GM18951 (cell line): Measurements from ENCODE around the gene ITPR3.

Experiments
- POLR2A ChIP-seq: IDR thresholded peaks from 4 replicates; pipeline ENCODE4 v1.6.1; 2011; ENCODE audit warnings: mild to moderate bottlenecking; ENCODE audit not compliant: insufficient read length, insufficient read depth; ENCODE audit errors: extremely low read depth
- in situ Hi-C: fragments of 300-500 bp; cut with MboI; formaldehyde crosslinking; loops from one replicate; pipeline ENCODE4 v1.12.0; 2022; ENCODE audit warnings: low sequenced_read_pairs, mixed read lengths, inconsistent platforms; ENCODE audit not compliant: unreplicated experiment

ITPR3 gene

DNA sequence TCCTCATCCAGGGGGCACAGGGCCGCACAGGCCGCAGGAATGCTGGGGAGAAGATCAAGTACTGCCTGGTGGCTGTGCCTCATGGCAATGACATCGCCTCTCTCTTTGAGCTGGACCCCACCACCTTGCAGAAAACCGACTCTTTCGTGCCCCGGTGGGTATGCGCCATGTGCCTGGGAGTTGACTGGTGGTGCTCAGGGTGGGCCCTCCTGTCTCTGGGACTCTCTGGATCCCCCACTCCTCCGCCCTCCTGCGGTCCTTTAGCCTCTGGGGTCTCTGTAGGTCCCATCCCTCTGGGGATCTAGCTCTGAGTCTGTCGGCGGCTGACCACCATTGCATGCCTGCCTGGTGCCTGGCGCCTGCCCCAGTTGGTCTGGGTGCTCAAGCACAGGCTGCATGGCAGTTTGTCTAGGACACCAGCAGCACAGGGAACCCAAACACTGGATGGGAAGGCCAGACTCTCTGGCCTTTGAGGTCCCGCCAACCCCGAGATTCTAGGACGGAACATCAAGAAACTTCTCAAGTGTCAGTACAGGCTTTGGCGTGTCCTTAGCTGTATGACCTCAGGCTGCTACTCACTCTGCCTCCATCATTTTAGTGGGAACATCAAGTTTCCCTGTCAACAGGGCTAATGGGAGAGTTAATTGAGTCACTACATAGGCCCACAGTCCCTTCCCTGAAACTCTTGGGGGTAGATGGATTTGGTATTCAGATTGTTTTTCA lies 42.8 kb downstream of the ITPR3 start:
- in situ Hi-C loops = no loop called here
- TF ChIP-seq POLR2A = no peak

DNA sequence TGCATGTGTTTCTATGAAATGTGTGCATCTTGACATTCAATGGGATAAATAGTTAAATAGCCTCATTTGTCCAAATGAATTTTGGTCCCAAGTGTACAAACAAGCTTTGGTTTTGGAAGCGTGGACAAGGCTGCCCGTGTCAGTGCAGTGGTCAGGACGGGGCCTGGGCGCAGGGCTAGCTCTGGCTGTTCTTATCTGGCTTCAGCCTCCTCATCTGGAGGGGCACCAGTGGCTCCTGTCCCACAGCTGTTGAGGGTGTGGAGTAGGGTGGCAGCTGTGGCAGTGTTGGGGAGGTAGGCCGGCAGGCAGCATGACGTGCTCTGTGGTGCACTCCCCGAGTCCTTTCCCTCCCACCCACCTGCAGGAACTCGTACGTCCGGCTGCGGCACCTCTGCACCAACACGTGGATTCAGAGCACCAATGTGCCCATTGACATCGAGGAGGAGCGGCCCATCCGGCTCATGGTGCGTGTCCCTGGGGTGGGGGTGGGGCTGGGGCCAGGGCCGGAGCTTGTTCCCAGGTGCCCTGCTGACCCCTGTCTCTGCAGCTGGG lies 43.5 kb downstream of the ITPR3 start:
- in situ Hi-C loops = no loop called here
- no peak for TF ChIP-seq POLR2A

DNA sequence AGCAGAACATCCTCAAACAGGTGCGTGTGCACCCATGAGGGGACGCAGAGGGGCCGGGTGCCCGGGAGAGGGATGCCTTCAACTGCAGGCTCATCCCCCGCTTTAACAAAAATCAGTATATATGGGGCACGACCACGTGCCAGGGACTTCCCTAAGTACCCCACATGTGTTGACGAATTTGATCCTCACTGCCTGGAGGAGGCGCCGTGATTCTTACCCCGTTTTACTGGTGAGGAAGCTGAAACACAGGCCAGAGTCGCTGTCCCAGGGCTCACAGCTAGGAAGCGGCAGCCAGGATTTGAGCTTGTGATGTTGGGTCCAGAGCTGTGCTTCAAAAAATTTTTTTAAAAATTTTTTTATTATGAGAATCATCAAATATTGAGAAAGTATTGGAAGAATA lies 44.8 kb downstream of the ITPR3 start:
- in situ Hi-C loops = no loop called here
- TF ChIP-seq POLR2A = no peak

DNA sequence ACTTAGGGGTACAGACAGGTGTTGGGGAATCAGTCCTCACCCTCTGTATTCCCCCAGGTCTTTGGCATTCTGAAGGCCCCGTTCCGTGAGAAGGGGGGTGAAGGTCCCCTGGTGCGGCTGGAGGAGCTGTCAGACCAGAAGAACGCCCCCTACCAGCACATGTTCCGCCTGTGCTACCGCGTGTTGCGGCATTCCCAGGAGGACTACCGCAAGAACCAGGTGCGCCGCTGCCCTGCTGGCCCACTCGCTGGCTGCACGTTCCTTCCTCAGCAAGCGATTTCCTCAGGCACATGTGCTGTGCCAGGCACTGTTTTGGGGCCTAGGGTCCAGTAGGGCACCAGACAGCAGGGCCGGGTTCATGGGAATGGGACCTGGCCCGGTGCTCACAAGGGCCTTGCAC lies 46.0 kb downstream of the ITPR3 start:
- TF ChIP-seq POLR2A = no peak
- in situ Hi-C loops = no loop called here

DNA sequence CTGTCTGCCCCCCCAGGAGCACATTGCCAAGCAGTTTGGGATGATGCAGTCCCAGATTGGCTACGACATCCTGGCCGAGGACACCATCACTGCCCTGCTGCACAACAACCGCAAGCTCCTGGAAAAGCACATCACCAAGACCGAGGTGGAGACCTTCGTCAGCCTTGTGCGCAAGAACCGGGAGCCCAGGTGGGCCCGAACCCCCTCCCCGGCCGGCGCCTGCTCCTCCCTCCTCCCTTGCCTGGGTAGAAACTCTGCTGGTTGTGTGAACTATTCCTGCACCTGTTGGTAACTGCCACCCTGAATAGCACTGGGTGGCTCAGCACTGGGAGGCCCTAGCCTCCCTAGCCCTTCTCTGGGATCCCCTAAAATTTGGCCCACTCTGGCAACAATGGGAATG lies 46.7 kb downstream of the ITPR3 start:
- in situ Hi-C loops = no loop called here
- no peak for TF ChIP-seq POLR2A

DNA sequence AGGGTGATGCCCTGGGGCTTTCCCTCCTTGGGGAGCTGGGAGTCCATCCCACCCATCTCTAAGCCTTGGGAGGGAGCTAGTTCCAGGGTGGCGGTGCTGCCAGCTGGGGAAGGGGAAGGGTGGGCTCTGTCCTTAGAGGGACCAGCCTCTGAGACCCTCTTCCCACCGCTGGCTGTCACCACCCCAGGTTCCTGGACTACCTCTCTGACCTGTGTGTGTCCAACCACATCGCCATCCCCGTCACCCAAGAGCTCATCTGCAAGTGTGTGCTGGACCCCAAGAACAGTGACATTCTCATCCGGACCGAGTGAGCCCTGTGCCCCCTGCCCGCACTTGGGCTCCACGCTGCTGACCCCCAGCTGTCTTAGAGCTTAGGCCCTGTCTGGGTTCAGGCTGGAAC lies 47.2 kb downstream of the ITPR3 start:
- no peak for TF ChIP-seq POLR2A
- in situ Hi-C loops = no loop called here

DNA sequence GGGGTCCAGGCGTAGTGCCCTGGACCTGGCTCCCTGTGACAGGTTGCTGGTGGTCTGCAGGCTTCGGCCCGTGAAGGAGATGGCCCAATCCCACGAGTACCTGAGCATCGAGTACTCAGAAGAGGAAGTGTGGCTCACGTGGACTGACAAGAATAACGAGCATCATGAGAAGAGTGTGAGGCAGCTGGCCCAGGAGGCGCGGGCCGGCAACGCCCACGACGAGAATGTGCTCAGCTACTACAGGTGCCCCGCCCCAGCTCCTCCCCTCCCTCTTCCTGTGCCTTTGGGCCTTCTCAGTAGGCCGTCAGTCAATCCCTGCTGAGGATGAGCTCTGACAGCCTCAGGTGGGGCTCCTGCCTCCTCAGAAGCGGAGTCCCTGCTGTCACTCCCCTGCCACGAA lies 47.8 kb downstream of the ITPR3 start:
- TF ChIP-seq POLR2A = no peak
- in situ Hi-C loops = no loop called here

DNA sequence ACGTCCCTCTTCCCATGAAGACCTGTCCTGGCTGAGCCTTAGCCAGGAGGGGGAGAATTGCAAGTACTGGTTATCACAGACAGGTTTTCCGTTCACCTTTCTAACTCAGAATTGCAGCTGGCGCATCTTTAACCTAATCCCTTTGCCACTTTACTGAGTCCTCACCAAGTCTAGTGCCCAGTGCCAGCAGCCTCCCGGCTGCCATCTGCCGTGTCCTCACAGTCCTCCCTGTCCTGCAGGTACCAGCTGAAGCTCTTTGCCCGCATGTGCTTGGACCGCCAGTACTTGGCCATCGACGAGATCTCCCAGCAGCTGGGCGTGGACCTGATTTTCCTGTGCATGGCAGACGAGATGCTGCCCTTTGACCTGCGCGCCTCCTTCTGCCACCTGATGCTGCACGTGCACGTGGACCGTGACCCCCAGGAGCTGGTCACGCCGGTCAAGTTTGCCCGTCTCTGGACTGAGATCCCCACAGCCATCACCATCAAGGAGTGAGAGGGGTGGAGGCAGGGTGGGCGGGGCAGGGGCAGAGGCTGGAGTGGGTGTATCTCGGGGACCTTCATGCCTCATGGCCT lies 49.1 kb downstream of the ITPR3 start:
- in situ Hi-C loops = no loop called here
- TF ChIP-seq POLR2A = no peak

DNA sequence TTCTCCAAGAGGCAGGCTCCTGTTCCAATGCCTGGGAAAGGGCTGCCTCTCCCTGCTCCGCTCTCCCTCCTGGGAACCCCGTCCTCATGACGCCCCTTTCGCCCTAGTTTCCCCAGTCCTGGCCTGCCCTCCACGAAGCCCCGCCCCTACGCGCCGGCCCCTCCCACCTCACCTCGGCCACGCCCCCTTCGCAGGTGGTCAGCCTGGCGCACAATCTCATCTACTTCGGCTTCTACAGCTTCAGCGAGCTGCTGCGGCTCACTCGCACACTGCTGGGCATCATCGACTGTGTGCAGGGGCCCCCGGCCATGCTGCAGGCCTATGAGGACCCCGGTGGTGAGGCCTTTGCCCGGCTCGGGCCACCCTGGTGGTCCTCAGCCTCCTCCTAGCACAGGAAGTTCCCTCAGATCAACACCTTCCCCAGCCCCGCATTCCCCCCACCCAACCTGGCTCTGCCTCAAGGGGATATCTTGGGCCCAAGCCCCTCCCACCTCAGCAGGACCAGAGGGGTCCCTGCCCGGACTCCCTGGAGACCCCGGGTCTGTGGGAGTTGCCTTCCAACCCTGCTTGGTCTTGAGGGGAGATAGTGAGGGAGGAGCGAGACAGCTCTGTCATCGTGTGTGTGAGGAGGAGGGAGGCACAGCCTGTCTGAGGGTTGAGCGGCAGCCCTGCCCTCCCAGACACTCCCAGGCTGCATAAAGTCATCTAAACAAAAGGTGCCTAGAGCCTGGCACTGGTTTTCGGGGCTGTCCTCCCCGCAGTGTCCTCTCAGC lies 50.0 kb downstream of the ITPR3 start:
- no peak for TF ChIP-seq POLR2A

DNA sequence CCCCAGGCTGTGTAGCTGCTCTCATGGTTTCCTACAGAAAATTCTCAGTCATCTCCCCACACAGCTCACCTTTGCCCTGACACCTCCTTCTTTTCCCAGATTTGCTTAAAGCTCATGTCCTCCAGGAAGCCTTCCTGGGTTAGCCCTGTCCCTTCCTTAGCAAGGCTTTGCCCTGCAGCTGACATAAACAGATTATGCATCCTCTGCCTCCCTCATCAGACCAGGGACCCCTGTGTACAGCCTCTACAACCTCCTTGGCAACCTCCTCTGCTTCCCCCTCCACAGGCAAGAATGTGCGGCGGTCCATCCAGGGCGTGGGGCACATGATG lies 50.6 kb downstream of the ITPR3 start:
- TF ChIP-seq POLR2A = no peak
- in situ Hi-C loops = no loop called here

More for the DNA sequence above, 50.0 kb downstream of the ITPR3 start:
- in situ Hi-C loops = no loop called here

DNA sequence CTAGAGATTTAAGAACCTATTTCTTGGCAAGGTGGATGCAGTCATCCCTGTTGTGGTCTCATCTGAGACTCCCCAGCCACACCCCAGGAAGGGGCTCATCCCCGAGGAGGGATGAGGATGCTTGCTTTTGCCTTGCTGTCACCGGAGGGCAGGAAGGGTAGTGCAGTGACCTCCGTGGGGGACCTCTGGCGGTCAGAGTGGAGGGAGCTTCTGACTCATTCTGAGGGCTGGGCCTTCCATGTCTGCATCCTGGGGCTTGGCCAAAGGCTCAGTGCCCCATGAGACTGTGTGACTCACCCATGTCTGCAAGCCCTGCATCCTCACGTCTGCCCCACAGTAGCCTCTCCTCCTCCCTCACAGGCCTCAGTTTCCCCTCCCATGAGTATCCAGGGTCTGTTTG lies 51.7 kb downstream of the ITPR3 start:
- in situ Hi-C loops = no loop called here
- TF ChIP-seq POLR2A = no peak

DNA sequence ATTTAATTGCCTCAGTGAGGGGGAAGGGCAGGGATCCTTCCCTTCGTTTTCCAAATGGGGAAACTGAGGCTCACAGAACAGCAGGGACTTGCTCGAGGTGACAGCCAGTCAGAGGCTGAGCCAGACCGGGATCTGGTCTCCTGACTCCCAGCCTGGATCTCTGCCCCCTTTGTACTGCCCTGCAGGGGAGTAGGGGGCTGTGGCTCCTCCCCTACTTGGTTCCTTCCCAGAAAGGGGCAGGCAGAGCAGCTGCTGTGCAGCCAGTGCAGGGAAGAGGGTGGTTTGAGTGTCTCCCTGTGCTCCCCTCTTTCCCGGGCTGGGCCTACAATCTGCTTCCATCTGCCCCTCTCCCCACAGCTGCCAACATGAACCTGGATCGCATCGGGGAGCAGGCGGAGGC lies 52.7 kb downstream of the ITPR3 start:
- TF ChIP-seq POLR2A = no peak

DNA sequence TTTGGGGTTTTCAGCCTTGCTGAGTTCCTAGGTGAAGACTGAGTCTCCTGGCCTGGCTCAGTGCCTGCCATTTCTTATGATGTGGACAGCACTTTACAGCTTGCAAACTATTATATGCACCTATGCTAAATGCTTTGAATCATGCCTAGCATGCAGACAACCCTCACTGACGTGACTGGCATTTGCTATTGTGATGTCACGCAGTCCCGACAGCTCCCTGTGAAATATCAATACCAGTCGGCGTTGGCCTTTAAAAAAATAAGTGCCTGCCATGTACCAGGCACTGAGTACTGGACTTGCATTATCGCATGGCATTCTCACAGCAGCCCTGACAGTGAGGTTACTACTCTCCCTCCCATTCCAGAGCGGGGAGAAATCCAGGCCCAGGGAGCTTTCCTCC lies 54.8 kb downstream of the ITPR3 start:
- TF ChIP-seq POLR2A = no peak
- in situ Hi-C loops = no loop called here

More for the DNA sequence above, 52.7 kb downstream of the ITPR3 start:
- in situ Hi-C loops = no loop called here
